Measurements from ENCODE around the gene COL13A1. TPM values are rescaled to one million over a fixed set of nuclear protein-coding genes. Genes with fewer than 3 reads are reported as not detected.

The COL13A1 gene
- total and polyA plus RNA-seq, 5 experiments from 2014 or later: not detected

GRCh38 chr10:69895759-69896158 is 94.1 kb downstream of the COL13A1 start:
- ATAC-seq: no peak
- H3K4me1 Mint-ChIP-seq: peaks cover 0 to 2% (median 0%) of the 10 kb centered on the region in 4 donors
- H3K27ac Mint-ChIP-seq: no peak overlapping the region
- DNase-seq: no peak
- H3K27me3 Mint-ChIP-seq: no peaks in the 10 kb centered on the region
- H3K9me3 Mint-ChIP-seq: no peaks in the 10 kb centered on the region
- POLR2A ChIA-PET: no interaction called here
- no peaks in the 10 kb centered on the region for H3K36me3 Mint-ChIP-seq
- no peak overlapping the region for H3K4me3 Mint-ChIP-seq

- no peak for ATAC-seq
- POLR2A ChIA-PET: no interaction called here
- Mint-ChIP-seq H3K27ac (peak overlapping the region in 1 of 10 donors; percentile 12), H3K9me3 (no peaks in the 10 kb centered on the region), H3K4me1 (peaks cover 0 to 3% (median 1%) of the 10 kb centered on the region in 4 donors), H3K4me3 (no peak overlapping the region), H3K36me3 (no peaks in the 10 kb centered on the region), H3K27me3 (no peaks in the 10 kb centered on the region)
- no peak for DNase-seq
Measured at GRCh38 chr10:69896606-69897231, 95.0 kb downstream of the COL13A1 start.

GRCh38 chr10:69897432-69897831 is 95.7 kb downstream of the COL13A1 start:
- Mint-ChIP-seq H3K9me3 (no peaks in the 10 kb centered on the region), H3K4me3 (no peak overlapping the region), H3K4me1 (peaks cover 0 to 3% (median 1%) of the 10 kb centered on the region in 4 donors), H3K36me3 (no peaks in the 10 kb centered on the region), H3K27ac (no peak overlapping the region), H3K27me3 (no peaks in the 10 kb centered on the region)
- ATAC-seq (no peak), DNase-seq (no peak)
- POLR2A ChIA-PET: no interaction called here

GRCh38 chr10:69897999-69898398 is 96.3 kb downstream of the COL13A1 start:
- Mint-ChIP-seq H3K36me3 (no peaks in the 10 kb centered on the region), H3K27me3 (no peaks in the 10 kb centered on the region), H3K4me3 (no peak overlapping the region), H3K4me1 (peaks cover 0 to 3% (median 1%) of the 10 kb centered on the region in 4 donors), H3K9me3 (no peaks in the 10 kb centered on the region), H3K27ac (no peak overlapping the region)
- POLR2A ChIA-PET: no interaction called here
- ATAC-seq: no peak
- no peak for DNase-seq

GRCh38 chr10:69898524-69898923 is 96.8 kb downstream of the COL13A1 start:
- H3K4me3 Mint-ChIP-seq: no peak overlapping the region
- H3K27me3 Mint-ChIP-seq: no peaks in the 10 kb centered on the region
- peaks cover 0 to 3% (median 1%) of the 10 kb centered on the region in 4 donors for H3K4me1 Mint-ChIP-seq
- DNase-seq (no peak), ATAC-seq (no peak)
- POLR2A ChIA-PET: interaction anchor here (0.6 kb wide), 1 partner anchor 256 kb away, joined by 3 read pairs; no protein-coding TSS in a partner anchor
- H3K9me3 Mint-ChIP-seq: no peaks in the 10 kb centered on the region
- H3K36me3 Mint-ChIP-seq: no peaks in the 10 kb centered on the region
- H3K27ac Mint-ChIP-seq: peak overlapping the region in 1 of 10 donors; percentile 40

GRCh38 chr10:69898941-69899340 is 97.2 kb downstream of the COL13A1 start:
- Mint-ChIP-seq H3K36me3 (no peaks in the 10 kb centered on the region), H3K9me3 (no peaks in the 10 kb centered on the region), H3K27me3 (no peaks in the 10 kb centered on the region)

GRCh38 chr10:69899727-69900595 is 98.3 kb downstream of the COL13A1 start:
- no peaks in the 10 kb centered on the region for H3K9me3 Mint-ChIP-seq
- POLR2A ChIA-PET: no interaction called here
- peaks cover 0 to 3% (median 1%) of the 10 kb centered on the region in 4 donors for H3K4me1 Mint-ChIP-seq
- H3K36me3 Mint-ChIP-seq: no peaks in the 10 kb centered on the region
- no peaks in the 10 kb centered on the region for H3K27me3 Mint-ChIP-seq
- no peak for ATAC-seq
- DNase-seq: no peak
- H3K4me3 Mint-ChIP-seq: no peak overlapping the region
- no peak overlapping the region for H3K27ac Mint-ChIP-seq

More at GRCh38 chr10:69898941-69899340, 97.2 kb downstream of the COL13A1 start:
- Mint-ChIP-seq H3K4me1 (peaks cover 0 to 3% (median 1%) of the 10 kb centered on the region in 4 donors), H3K27ac (no peak overlapping the region), H3K4me3 (no peak overlapping the region)
- no peak for ATAC-seq
- no peak for DNase-seq
- POLR2A ChIA-PET: interaction anchor here (0.6 kb wide), 1 partner anchor 255 kb away, joined by 3 read pairs; no protein-coding TSS in a partner anchor

- Mint-ChIP-seq H3K4me1 (peaks cover 0 to 3% (median 1%) of the 10 kb centered on the region in 4 donors), H3K4me3 (no peak overlapping the region), H3K36me3 (no peaks in the 10 kb centered on the region), H3K27me3 (peaks cover 0 to 4% (median 0%) of the 10 kb centered on the region in 5 donors), H3K27ac (peak overlapping the region in 1 of 10 donors; percentile 85), H3K9me3 (no peaks in the 10 kb centered on the region)
- DNase-seq (no peak), ATAC-seq (no peak)
- POLR2A ChIA-PET: no interaction called here
Measured at GRCh38 chr10:69901022-69901421, 99.3 kb downstream of the COL13A1 start.

GRCh38 chr10:69901628-69902505 is 100.2 kb downstream of the COL13A1 start:
- POLR2A ChIA-PET: no interaction called here
- no peak for DNase-seq
- ATAC-seq: no peak
- H3K4me3 Mint-ChIP-seq: no peak overlapping the region
- H3K27ac Mint-ChIP-seq: peak overlapping the region in 3 of 10 donors; percentile 14 to 85 (median 43)
- no peaks in the 10 kb centered on the region for H3K36me3 Mint-ChIP-seq
- H3K4me1 Mint-ChIP-seq: peaks cover 0 to 3% (median 1%) of the 10 kb centered on the region in 4 donors
- H3K9me3 Mint-ChIP-seq: no peaks in the 10 kb centered on the region
- peaks cover 0 to 4% (median 0%) of the 10 kb centered on the region in 5 donors for H3K27me3 Mint-ChIP-seq

GRCh38 chr10:69902835-69903535 is 101.3 kb downstream of the COL13A1 start:
- no peak overlapping the region for H3K4me3 Mint-ChIP-seq
- no peak for DNase-seq
- ATAC-seq: no peak
- POLR2A ChIA-PET: no interaction called here
- peaks cover 0 to 3% (median 1%) of the 10 kb centered on the region in 4 donors for H3K4me1 Mint-ChIP-seq
- H3K36me3 Mint-ChIP-seq: no peaks in the 10 kb centered on the region
- no peak overlapping the region for H3K27ac Mint-ChIP-seq
- peaks cover 0 to 8% (median 0%) of the 10 kb centered on the region in 5 donors for H3K27me3 Mint-ChIP-seq
- no peaks in the 10 kb centered on the region for H3K9me3 Mint-ChIP-seq

- H3K9me3 Mint-ChIP-seq: no peaks in the 10 kb centered on the region
- ATAC-seq (no peak), DNase-seq (no peak)
- H3K36me3 Mint-ChIP-seq: no peaks in the 10 kb centered on the region
- peak overlapping the region in 1 of 10 donors; percentile 20 for H3K27ac Mint-ChIP-seq
- no peak overlapping the region for H3K4me3 Mint-ChIP-seq
- H3K27me3 Mint-ChIP-seq: peaks cover 0 to 8% (median 0%) of the 10 kb centered on the region in 5 donors
- peaks cover 0 to 3% (median 1%) of the 10 kb centered on the region in 4 donors for H3K4me1 Mint-ChIP-seq
- POLR2A ChIA-PET: no interaction called here
Measured at GRCh38 chr10:69904533-69904932, 102.8 kb downstream of the COL13A1 start.

GRCh38 chr10:69906425-69906824 is 104.7 kb downstream of the COL13A1 start:
- ATAC-seq (no peak), DNase-seq (no peak)
- Mint-ChIP-seq H3K4me3 (no peak overlapping the region), H3K9me3 (no peaks in the 10 kb centered on the region), H3K36me3 (no peaks in the 10 kb centered on the region), H3K27ac (no peak overlapping the region), H3K27me3 (peaks cover 0 to 8% (median 0%) of the 10 kb centered on the region in 5 donors), H3K4me1 (peaks cover 0 to 2% (median 0%) of the 10 kb centered on the region in 4 donors)
- POLR2A ChIA-PET: no interaction called here
